Smooth muscle cell (in vitro differentiated cells): ENCODE measurements around the gene CREM. TPM values are rescaled to one million over a fixed set of nuclear protein-coding genes. Genes with fewer than 3 reads are reported as not detected.

Experiments
- DNase-seq: peaks from one replicate; lab custom pipeline; 2025; ENCODE audit not compliant: unreplicated experiment; lab: John Stamatoyannopoulos, UW
- H2AFZ ChIP-seq: fragments of 200-600 bp; sonication (generic); 2 replicates; pipeline ENCODE4 v1.6.0; 2016; ENCODE audit warnings: antibody characterized with exemption, low read depth, mild to moderate bottlenecking
- H3F3A ChIP-seq: fragments of 200-600 bp; sonication (generic); 2 replicates; pipeline ENCODE4 v1.6.0; 2017; ENCODE audit warnings: antibody characterized with exemption, low read depth
- H3K27ac ChIP-seq: fragments of 200-600 bp; sonication (generic); 2 replicates; pipeline ENCODE4 v1.5.1; 2016; ENCODE audit warnings: low read depth, mild to moderate bottlenecking
- H3K27me3 ChIP-seq: fragments of 200-600 bp; sonication (generic); 2 replicates; pipeline ENCODE4 v1.6.1; 2016; ENCODE audit warnings: low read depth, mild to moderate bottlenecking
- H3K36me3 ChIP-seq: fragments of 200-600 bp; sonication (generic); 2 replicates; pipeline ENCODE4 v1.5.1; 2016; ENCODE audit warnings: low read depth
- H3K4me1 ChIP-seq: fragments of 200-600 bp; sonication (generic); 2 replicates; pipeline ENCODE4 v1.5.1; 2016; ENCODE audit warnings: low read depth
- H3K4me2 ChIP-seq: fragments of 200-600 bp; sonication (generic); 2 replicates; pipeline ENCODE4 v1.6.0; 2016; ENCODE audit warnings: mild to moderate bottlenecking
- H3K4me3 ChIP-seq: fragments of 200-600 bp; sonication (generic); 2 replicates; pipeline ENCODE4 v1.5.1; 2016; ENCODE audit warnings: mild to moderate bottlenecking
- H3K79me2 ChIP-seq: fragments of 200-600 bp; sonication (generic); 2 replicates; pipeline ENCODE4 v1.6.0; 2016; ENCODE audit warnings: low read depth, mild to moderate bottlenecking
- H3K9ac ChIP-seq: fragments of 200-600 bp; sonication (generic); 2 replicates; pipeline ENCODE4 v1.6.0; 2016; ENCODE audit warnings: low read depth
- H3K9me3 ChIP-seq: fragments of 200-600 bp; sonication (generic); replicated peaks from 2 replicates; pipeline ENCODE4 v1.5.1; 2016; ENCODE audit warnings: low read depth
- H4K20me1 ChIP-seq: fragments of 200-600 bp; sonication (generic); 2 replicates; pipeline ENCODE4 v1.6.0; 2016; ENCODE audit warnings: low read depth
- CTCF ChIP-seq: fragments of 200-600 bp; sonication (generic); IDR thresholded peaks from 2 replicates; pipeline ENCODE4 v1.5.1; 2017; ENCODE audit warnings: borderline replicate concordance, mild to moderate bottlenecking, antibody characterized with exemption; ENCODE audit not compliant: insufficient read depth, poor library complexity, severe bottlenecking
- WGBS: methylation state at CpG from one replicate; pipeline ENCODE4 v1.1.7; 2016; ENCODE audit warnings: low lambda C conversion rate; 5-methylcytosine and 5-hydroxymethylcytosine counted together
- polyA plus RNA-seq: library from polyadenylated mRNA; unstranded; fragments of >200 nt; fragmentation: Nextera tagmentation; extraction: Ambion mirVana; gene quantifications from 2 replicates; pipeline ENCODE4 v1.2.1, GENCODE V29; 2016
- total RNA-seq: library from RNA; depleted of rRNA; stranded (reverse); fragments of >200 nt; gene quantifications from 2 replicates; pipeline ENCODE4 v1.2.3, GENCODE V29; 2014

CREM gene
- total and polyA plus RNA-seq, 2 experiments from 2014 or later, result 46.4 to 49.3 TPM

DNA sequence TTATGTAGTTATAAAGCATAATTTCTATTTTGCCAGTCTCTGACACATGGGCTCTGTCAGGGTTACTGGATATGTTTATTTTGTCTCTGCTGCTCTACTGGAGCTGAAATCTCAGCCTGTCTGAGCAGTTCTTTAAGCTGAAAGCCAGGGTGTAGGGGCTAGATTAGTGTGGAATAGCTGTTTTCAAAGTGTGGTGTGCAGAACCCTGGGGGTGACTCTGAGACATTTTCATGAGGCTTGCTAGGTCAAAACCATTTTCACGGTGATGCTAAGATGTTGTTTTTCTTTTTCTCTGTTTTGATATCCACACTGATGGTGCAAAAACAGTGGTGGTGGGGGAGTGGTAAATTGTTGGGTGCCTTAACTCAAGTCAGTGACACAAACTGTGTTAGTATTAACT, 45.5 kb downstream of the CREM start:
- no peak overlapping the region for H3K4me2 ChIP-seq
- H3K79me2 ChIP-seq, result no peaks in the 10 kb centered on the region
- no peaks in the 10 kb centered on the region for H3K36me3 ChIP-seq
- WGBS, result 76% methylated on average over 1 of the region's 1 CpG
- no peaks in the 10 kb centered on the region for H3K4me1 ChIP-seq
- no peaks in the 10 kb centered on the region for H3F3A ChIP-seq
- no peaks in the 10 kb centered on the region for H3K27me3 ChIP-seq
- H3K4me3 ChIP-seq, result no peak overlapping the region
- no peak overlapping the region for H3K27ac ChIP-seq
- no peak overlapping the region for H2AFZ ChIP-seq
- DNase-seq, result no peak
- H3K9ac ChIP-seq, result no peak overlapping the region
- no peak for TF ChIP-seq CTCF
- no peaks in the 10 kb centered on the region for H4K20me1 ChIP-seq
- H3K9me3 ChIP-seq, result no peaks in the 10 kb centered on the region

DNA sequence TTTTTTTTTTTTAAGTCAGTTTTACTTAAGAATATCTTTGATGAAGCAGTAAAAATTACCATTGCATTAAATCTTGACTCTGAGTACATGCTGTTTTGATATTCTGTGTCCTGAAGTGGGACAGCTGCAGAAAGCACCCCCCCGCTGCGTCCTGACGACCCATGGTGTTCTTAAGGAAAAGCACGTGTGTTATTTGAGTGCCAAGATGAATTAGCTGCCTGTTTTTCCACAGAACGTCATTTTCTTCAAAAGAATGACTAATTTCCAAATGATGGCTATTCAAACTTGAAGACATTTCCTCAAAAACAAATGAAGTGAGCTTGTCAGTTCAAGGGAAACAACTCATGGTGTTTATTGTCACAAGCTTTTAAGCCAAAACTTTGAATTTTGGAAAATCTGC, 45.9 kb downstream of the CREM start:
- no peak for TF ChIP-seq CTCF
- Histone ChIP-seq H3K9me3 (no peaks in the 10 kb centered on the region), H3K4me3 (no peak overlapping the region), H3K79me2 (no peaks in the 10 kb centered on the region), H3K9ac (no peak overlapping the region), H3F3A (no peaks in the 10 kb centered on the region), H3K36me3 (no peaks in the 10 kb centered on the region), H3K27me3 (no peaks in the 10 kb centered on the region), H2AFZ (no peak overlapping the region), H3K4me1 (no peaks in the 10 kb centered on the region), H3K27ac (no peak overlapping the region), H3K4me2 (no peak overlapping the region), H4K20me1 (no peaks in the 10 kb centered on the region)
- no peak for DNase-seq
- 74% methylated on average over 5 of the region's 5 CpGs for WGBS

DNA sequence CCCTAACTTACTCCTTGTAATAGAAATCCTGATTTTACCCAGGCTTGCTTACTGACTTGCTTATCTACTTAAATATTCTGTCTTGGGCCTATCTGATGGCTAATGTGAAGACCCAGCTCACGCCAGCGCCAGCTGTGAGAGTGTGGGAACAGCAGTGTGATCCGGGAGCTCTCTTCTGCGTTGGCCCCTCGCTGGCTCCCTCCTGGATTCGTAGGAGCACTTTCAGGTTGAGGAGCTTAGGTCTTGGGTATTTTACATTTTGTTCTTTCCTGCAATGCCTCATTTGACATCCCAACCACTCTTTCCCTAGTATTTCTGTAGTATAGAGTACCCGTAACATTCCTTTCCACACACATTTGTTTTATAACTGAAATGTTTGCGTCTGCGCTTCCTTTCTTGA, 51.7 kb downstream of the CREM start:
- TF ChIP-seq CTCF, result no peak
- Histone ChIP-seq H3K9me3 (no peaks in the 10 kb centered on the region), H3K4me3 (no peak overlapping the region), H3K79me2 (no peaks in the 10 kb centered on the region), H3K4me1 (no peaks in the 10 kb centered on the region), H3K9ac (no peak overlapping the region), H3K4me2 (no peak overlapping the region), H2AFZ (no peak overlapping the region), H3K36me3 (no peaks in the 10 kb centered on the region), H3K27ac (no peak overlapping the region), H4K20me1 (no peaks in the 10 kb centered on the region), H3K27me3 (no peaks in the 10 kb centered on the region), H3F3A (no peaks in the 10 kb centered on the region)
- DNase-seq, result no peak
- WGBS, result 77% methylated on average over 9 of the region's 9 CpGs

DNA sequence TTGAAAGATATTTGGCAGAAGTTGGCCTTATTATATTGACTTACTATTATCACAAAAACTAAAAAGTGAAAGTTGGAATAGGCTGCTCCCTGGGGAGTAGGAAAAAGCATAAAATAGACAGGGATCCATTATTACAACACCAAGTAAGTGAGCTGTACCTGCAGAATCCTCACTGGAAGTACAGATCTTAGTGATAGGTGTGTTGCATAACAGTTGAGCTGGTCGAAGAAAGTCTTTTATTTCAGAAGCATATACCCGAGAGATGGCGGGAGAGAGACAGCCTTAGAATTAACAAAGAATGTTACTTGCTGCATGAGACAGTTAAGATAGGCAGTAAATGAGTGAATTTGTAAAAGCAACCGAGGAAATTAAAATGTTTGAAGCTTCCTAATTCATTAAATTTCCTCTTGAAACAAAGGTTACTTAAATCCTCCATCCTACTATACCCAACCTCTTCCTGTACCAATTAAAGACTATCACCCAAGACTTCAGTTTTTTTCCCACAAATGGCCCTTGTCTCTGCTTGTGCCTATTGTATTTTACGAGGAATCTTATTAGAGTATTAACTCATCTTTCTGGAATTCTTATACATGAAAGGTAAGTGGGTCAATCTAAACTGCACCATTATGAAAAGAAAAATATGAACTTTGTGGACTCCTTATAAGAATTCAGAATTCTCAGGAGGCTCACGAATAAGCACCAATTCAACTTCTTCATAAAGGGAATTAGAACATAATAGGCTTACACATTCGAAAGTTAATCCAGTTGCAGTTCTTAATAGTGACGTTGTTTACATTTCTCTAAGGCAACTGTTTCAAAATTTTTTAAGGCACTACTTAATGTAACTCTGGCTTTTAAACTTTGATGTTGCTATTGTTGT, 56.2 kb downstream of the CREM start:
- no peaks in the 10 kb centered on the region for H3K79me2 ChIP-seq

More for the DNA sequence above, 56.2 kb downstream of the CREM start:
- no peak overlapping the region for H3K4me2 ChIP-seq
- H3K27me3 ChIP-seq, result no peaks in the 10 kb centered on the region
- TF ChIP-seq CTCF, result no peak
- WGBS, result 90% methylated on average over 8 of the region's 8 CpGs
- DNase-seq, result no peak
- no peak overlapping the region for H3K27ac ChIP-seq
- H3K9me3 ChIP-seq, result no peaks in the 10 kb centered on the region
- H2AFZ ChIP-seq, result no peak overlapping the region
- no peak overlapping the region for H3K9ac ChIP-seq
- H4K20me1 ChIP-seq, result no peaks in the 10 kb centered on the region
- H3K36me3 ChIP-seq, result no peaks in the 10 kb centered on the region
- H3F3A ChIP-seq, result no peaks in the 10 kb centered on the region
- no peaks in the 10 kb centered on the region for H3K4me1 ChIP-seq
- H3K4me3 ChIP-seq, result no peak overlapping the region
